Activated T-helper 17 cell treated with anti-CD3 and anti-CD28 coated beads, Interleukin-2, amount 50 U/mL, for 72 hours (primary cell): ENCODE results near the gene OLFM3. TPM values are rescaled to one million over a fixed set of nuclear protein-coding genes. Genes with fewer than 3 reads are reported as not detected.

Experiments used
- ATAC-seq: fragments of 150-1000 bp; cut with Tn5 transposase; replicated peaks from 2 replicates; pipeline ENCODE4 v1.10.0; 2021; ENCODE audit warnings: mild to moderate bottlenecking, moderate library complexity
- H3K27ac Mint-ChIP-seq: one replicate; pipeline ENCODE4 v1.8.0; 2022; ENCODE audit warnings: mixed read lengths
- H3K27me3 Mint-ChIP-seq: one replicate; pipeline ENCODE4 v1.8.0; 2022; ENCODE audit warnings: mixed read lengths
- H3K36me3 Mint-ChIP-seq: one replicate; pipeline ENCODE4 v1.8.0; 2022; ENCODE audit warnings: low read depth, mild to moderate bottlenecking, mixed read lengths
- H3K4me1 Mint-ChIP-seq: one replicate; pipeline ENCODE4 v1.8.0; 2022; ENCODE audit warnings: mixed read lengths
- H3K4me3 Mint-ChIP-seq: one replicate; pipeline ENCODE4 v1.8.0; 2022; ENCODE audit warnings: mild to moderate bottlenecking, mixed read lengths
- H3K9me3 Mint-ChIP-seq: one replicate; pipeline ENCODE4 v1.8.0; 2022; ENCODE audit warnings: mixed read lengths
- total RNA-seq, 2 donors: library from RNA; stranded (reverse); gene quantifications; one replicate each; pipeline ENCODE4 v1.2.3, GENCODE V29; 2022

OLFM3 gene
- total RNA-seq, 2 donors from 2014 or later: not detected

DNA sequence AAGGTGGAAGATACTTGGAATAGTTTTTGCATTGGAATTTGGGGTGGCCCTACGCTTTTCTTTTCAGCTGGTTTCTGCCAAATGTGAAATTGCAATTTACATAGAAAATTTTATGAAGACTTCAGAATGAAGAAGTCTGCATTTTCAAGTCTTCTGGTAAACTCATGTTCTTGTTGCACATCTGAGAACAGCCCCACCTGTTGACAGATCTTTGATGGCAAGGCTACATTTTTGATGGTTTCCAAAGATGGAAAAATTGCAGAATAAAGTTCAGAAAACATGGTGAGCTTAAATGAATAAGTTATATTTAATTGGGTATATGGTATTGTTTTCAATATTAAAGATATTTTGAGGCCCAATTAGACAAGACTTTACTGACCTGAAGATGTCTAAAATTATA is 25.4 kb downstream of the OLFM3 start:
- Mint-ChIP-seq H3K9me3 (no peaks in the 10 kb centered on the region), H3K4me3 (no peak overlapping the region), H3K36me3 (no peaks in the 10 kb centered on the region), H3K27ac (no peak overlapping the region), H3K27me3 (no peaks in the 10 kb centered on the region), H3K4me1 (no peaks in the 10 kb centered on the region)
- ATAC-seq: no peak

DNA sequence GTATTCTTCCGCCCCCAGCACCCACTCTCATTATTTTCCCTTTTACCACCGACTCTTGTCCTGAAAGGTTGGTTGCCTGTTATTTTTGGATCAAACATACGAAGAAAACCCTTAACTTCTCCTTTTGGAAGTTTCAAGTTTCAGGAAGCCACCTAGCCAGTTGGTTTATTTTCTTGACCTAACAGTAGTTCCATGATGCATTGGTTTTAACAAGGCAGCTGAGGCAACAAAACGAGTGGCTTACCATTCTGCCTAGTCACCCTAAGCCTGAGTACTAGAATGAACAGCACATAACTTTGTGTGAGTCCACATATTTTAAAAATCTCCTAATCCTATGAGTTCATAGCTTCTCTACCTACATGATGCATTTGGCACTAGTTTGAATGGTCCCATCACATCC is 28.9 kb downstream of the OLFM3 start:
- no peaks in the 10 kb centered on the region for H3K36me3 Mint-ChIP-seq
- no peak overlapping the region for H3K4me3 Mint-ChIP-seq
- ATAC-seq: no peak
- no peak overlapping the region for H3K27ac Mint-ChIP-seq
- no peaks in the 10 kb centered on the region for H3K9me3 Mint-ChIP-seq
- no peaks in the 10 kb centered on the region for H3K4me1 Mint-ChIP-seq
- H3K27me3 Mint-ChIP-seq: no peaks in the 10 kb centered on the region

- H3K4me1 Mint-ChIP-seq: no peaks in the 10 kb centered on the region
- H3K9me3 Mint-ChIP-seq: no peaks in the 10 kb centered on the region
Measured at GRCh38 chr1:101965341-101965740, 31.4 kb downstream of the OLFM3 start.

DNA sequence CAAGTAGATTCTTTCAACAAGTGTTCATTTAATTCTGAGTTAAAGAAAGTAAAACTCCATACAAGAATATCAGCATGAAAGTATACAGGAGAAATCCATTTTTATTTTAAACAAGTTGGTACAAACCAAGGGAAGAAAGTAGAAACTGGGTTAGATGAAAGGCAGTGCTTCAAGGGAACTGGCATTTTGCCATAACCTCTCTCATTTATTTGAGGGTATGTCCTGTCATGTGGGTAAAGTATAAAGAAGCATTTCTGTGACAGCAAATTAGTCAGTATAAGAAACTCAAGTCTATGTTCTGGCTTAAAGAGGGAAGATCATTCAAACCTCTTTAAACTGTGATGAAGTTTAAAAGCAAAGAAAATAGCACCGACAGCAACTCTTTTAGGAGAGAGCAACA is 32.0 kb downstream of the OLFM3 start:
- H3K36me3 Mint-ChIP-seq: no peaks in the 10 kb centered on the region
- no peak overlapping the region for H3K27ac Mint-ChIP-seq
- ATAC-seq: no peak
- no peak overlapping the region for H3K4me3 Mint-ChIP-seq
- no peaks in the 10 kb centered on the region for H3K4me1 Mint-ChIP-seq
- H3K27me3 Mint-ChIP-seq: no peaks in the 10 kb centered on the region
- no peaks in the 10 kb centered on the region for H3K9me3 Mint-ChIP-seq

More at GRCh38 chr1:101965341-101965740, 31.4 kb downstream of the OLFM3 start:
- no peaks in the 10 kb centered on the region for H3K27me3 Mint-ChIP-seq
- H3K36me3 Mint-ChIP-seq: no peaks in the 10 kb centered on the region
- no peak overlapping the region for H3K4me3 Mint-ChIP-seq
- no peak overlapping the region for H3K27ac Mint-ChIP-seq
- no peak for ATAC-seq

DNA sequence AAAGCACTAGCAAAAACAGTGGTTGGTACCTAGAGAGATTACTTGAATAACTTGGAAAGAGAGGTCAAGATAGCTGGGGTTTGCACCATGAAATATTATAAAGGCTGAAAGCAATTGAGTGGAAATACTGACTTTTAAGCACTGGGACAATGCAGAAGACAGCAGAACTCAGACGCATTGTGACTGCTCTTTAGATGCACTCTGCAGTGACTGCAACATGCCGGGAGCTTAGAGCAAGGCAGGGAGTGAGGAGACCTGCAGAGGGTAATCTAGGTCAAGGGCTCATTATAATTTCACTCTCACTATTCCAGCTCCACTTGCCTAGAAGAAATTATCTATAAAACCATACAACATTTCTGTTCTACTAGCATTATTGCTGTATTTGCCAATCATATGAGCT is 36.6 kb downstream of the OLFM3 start:
- Mint-ChIP-seq H3K4me1 (no peaks in the 10 kb centered on the region), H3K9me3 (no peaks in the 10 kb centered on the region), H3K27ac (no peak overlapping the region), H3K4me3 (no peak overlapping the region), H3K36me3 (no peaks in the 10 kb centered on the region), H3K27me3 (no peaks in the 10 kb centered on the region)
- no peak for ATAC-seq

DNA sequence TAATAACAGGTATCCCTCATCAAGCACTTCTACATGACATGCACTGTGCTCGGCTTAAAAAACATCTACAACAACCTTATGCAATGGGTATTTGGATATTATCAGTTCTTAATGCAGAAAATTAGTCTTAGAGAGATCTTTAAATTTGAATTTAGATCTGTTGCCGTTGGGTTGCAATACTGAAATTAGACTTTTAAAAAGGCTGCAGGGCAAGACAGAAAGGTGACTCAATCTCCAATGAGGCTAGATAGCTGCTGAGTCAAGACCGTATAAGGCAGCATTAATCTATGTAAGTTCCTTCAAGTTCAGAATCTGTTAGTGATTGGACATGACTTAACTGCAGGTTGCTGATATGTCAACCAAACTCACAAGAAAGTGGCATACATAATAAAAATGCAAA is 37.3 kb downstream of the OLFM3 start:
- no peak overlapping the region for H3K27ac Mint-ChIP-seq
- no peaks in the 10 kb centered on the region for H3K4me1 Mint-ChIP-seq
- no peaks in the 10 kb centered on the region for H3K36me3 Mint-ChIP-seq
- no peak overlapping the region for H3K4me3 Mint-ChIP-seq
- no peaks in the 10 kb centered on the region for H3K27me3 Mint-ChIP-seq
- no peak for ATAC-seq
- H3K9me3 Mint-ChIP-seq: no peaks in the 10 kb centered on the region

- Mint-ChIP-seq H3K27ac (no peak overlapping the region), H3K9me3 (no peaks in the 10 kb centered on the region), H3K4me1 (no peaks in the 10 kb centered on the region), H3K27me3 (no peaks in the 10 kb centered on the region), H3K4me3 (no peak overlapping the region), H3K36me3 (no peaks in the 10 kb centered on the region)
- ATAC-seq: no peak
Measured at GRCh38 chr1:101957771-101958170, 39.0 kb downstream of the OLFM3 start.

DNA sequence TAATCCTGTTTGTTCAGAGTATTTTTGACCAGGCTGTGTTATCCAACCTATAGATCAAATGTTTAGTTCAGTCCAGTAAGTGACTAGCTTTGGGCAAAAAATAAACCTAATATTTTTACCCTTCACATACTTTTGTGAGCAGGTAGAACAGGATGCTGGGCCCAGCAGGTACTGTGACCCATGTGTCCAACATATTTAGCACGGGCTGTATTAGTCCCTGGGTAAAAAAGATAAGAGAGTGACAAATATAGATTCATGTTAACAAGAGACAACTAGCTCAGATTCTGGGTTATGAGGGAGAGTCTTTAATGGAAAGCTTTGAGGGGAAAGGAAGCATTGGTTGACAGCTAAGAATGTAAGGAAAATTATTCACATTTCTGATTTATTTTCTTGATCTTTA is 43.1 kb downstream of the OLFM3 start:
- ATAC-seq: no peak
- no peaks in the 10 kb centered on the region for H3K9me3 Mint-ChIP-seq
- no peak overlapping the region for H3K4me3 Mint-ChIP-seq
- no peaks in the 10 kb centered on the region for H3K4me1 Mint-ChIP-seq
- H3K27ac Mint-ChIP-seq: no peak overlapping the region
- H3K27me3 Mint-ChIP-seq: no peaks in the 10 kb centered on the region
- no peaks in the 10 kb centered on the region for H3K36me3 Mint-ChIP-seq

GRCh38 chr1:101945884-101946283 is 50.8 kb downstream of the OLFM3 start:
- no peaks in the 10 kb centered on the region for H3K4me1 Mint-ChIP-seq
- no peak for ATAC-seq
- no peaks in the 10 kb centered on the region for H3K27me3 Mint-ChIP-seq

GRCh38 chr1:101943237-101943636 is 53.5 kb downstream of the OLFM3 start:
- no peaks in the 10 kb centered on the region for H3K27me3 Mint-ChIP-seq
- H3K4me3 Mint-ChIP-seq: no peak overlapping the region
- H3K4me1 Mint-ChIP-seq: no peaks in the 10 kb centered on the region
- no peak overlapping the region for H3K27ac Mint-ChIP-seq
- ATAC-seq: no peak
- H3K36me3 Mint-ChIP-seq: no peaks in the 10 kb centered on the region
- peaks cover 4% of the 10 kb centered on the region for H3K9me3 Mint-ChIP-seq

More at GRCh38 chr1:101945884-101946283, 50.8 kb downstream of the OLFM3 start:
- H3K4me3 Mint-ChIP-seq: no peak overlapping the region
- no peaks in the 10 kb centered on the region for H3K36me3 Mint-ChIP-seq
- H3K27ac Mint-ChIP-seq: no peak overlapping the region
- H3K9me3 Mint-ChIP-seq: peaks cover 3% of the 10 kb centered on the region

DNA sequence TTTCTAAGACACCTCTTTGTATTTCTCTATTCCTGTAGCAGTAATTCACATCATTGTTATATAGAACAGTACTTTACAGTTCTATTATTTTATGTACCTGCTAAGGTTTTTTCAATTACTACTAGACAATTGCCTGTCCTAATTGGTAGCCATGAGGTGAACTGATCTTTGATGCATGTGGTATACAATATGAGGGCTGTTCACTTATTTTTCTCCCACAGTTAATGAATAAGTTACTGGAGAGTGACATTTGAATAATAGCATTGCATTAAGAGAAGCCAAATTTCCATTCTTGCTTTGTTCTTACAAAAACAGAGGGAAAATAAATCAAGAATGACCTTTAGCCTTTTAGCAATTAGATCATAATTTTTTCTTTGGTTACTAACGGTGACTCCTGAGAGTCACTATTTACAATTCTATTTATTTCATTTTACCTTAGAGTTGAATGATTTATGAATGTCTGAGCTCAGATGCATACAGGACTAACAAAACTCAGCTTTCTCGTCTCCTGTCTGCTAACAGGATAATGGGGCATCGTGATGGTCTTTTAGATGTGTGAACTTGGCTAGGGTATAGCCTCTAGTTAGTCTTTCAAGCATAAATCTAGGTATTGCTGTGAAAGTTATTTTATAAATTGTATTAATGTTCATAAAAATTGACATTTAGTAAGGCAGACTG is 54.1 kb downstream of the OLFM3 start:
- Mint-ChIP-seq H3K27me3 (no peaks in the 10 kb centered on the region), H3K4me3 (no peak overlapping the region), H3K27ac (no peak overlapping the region), H3K36me3 (no peaks in the 10 kb centered on the region), H3K9me3 (peaks cover 4% of the 10 kb centered on the region), H3K4me1 (no peaks in the 10 kb centered on the region)
- ATAC-seq: no peak

GRCh38 chr1:101938681-101939080 is 58.0 kb downstream of the OLFM3 start:
- no peak for ATAC-seq
- H3K36me3 Mint-ChIP-seq: no peaks in the 10 kb centered on the region
- H3K4me1 Mint-ChIP-seq: no peaks in the 10 kb centered on the region
- peaks cover 8% of the 10 kb centered on the region for H3K9me3 Mint-ChIP-seq
- H3K4me3 Mint-ChIP-seq: no peak overlapping the region
- no peaks in the 10 kb centered on the region for H3K27me3 Mint-ChIP-seq
- H3K27ac Mint-ChIP-seq: no peak overlapping the region

DNA sequence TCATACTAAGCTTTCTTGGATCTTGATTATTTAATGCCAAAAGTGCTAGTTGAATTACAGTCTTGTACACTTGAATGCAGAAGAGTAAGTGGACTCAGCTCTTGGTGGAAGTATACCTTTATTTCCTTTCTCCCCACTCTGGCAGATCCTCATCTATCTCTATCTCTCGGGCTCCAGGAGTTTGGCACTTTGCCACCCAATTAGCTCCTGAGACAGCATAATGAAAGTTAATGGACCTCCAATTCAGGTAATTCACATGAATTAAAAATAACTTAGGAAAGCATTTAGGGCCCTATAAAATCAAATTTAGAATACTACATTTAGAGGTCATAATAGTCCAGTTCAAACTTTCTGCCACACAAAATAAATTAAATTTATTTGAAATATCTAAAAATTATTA is 67.4 kb downstream of the OLFM3 start:
- Mint-ChIP-seq H3K9me3 (no peaks in the 10 kb centered on the region), H3K27ac (no peak overlapping the region)
- no peak for ATAC-seq

GRCh38 chr1:101928829-101929228 is 67.9 kb downstream of the OLFM3 start:
- no peak overlapping the region for H3K27ac Mint-ChIP-seq
- H3K36me3 Mint-ChIP-seq: no peaks in the 10 kb centered on the region
- no peaks in the 10 kb centered on the region for H3K27me3 Mint-ChIP-seq
- no peak for ATAC-seq
- H3K4me3 Mint-ChIP-seq: no peak overlapping the region
- no peaks in the 10 kb centered on the region for H3K9me3 Mint-ChIP-seq
- H3K4me1 Mint-ChIP-seq: no peaks in the 10 kb centered on the region

More for the DNA sequence above, 67.4 kb downstream of the OLFM3 start:
- Mint-ChIP-seq H3K27me3 (no peaks in the 10 kb centered on the region), H3K4me3 (no peak overlapping the region), H3K4me1 (no peaks in the 10 kb centered on the region), H3K36me3 (no peaks in the 10 kb centered on the region)

DNA sequence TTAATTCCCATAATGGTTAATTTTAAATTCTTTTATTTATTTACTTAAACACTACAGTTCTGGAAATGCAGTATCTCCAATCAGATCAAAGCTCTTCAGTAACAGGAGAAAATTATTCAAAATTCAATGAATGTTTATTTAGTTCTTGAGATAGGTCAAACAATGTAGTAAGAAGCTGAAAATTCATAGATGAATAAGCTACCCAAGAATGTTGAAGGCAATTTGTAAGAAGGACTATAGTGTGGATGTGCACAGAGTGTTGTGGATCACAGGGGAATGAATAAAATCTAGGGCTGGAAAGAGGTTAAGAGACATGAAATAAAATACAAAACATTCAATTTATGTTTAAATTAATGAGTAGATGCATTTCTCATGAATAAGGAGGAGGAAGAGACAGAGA is 72.0 kb downstream of the OLFM3 start:
- no peaks in the 10 kb centered on the region for H3K9me3 Mint-ChIP-seq
- no peak overlapping the region for H3K27ac Mint-ChIP-seq
- no peak overlapping the region for H3K4me3 Mint-ChIP-seq
- no peaks in the 10 kb centered on the region for H3K4me1 Mint-ChIP-seq
- ATAC-seq: no peak
- no peaks in the 10 kb centered on the region for H3K36me3 Mint-ChIP-seq
- no peaks in the 10 kb centered on the region for H3K27me3 Mint-ChIP-seq

- no peak for ATAC-seq
- no peaks in the 10 kb centered on the region for H3K9me3 Mint-ChIP-seq
- H3K36me3 Mint-ChIP-seq: no peaks in the 10 kb centered on the region
- no peaks in the 10 kb centered on the region for H3K27me3 Mint-ChIP-seq
- no peak overlapping the region for H3K4me3 Mint-ChIP-seq
- H3K4me1 Mint-ChIP-seq: no peaks in the 10 kb centered on the region
- no peak overlapping the region for H3K27ac Mint-ChIP-seq
Measured at GRCh38 chr1:101920577-101920976, 76.1 kb downstream of the OLFM3 start.
